Epithelial cell of esophagus (primary cell): ENCODE results near the gene SLC35B4.

Experiments used
- DNase-seq: peaks from one replicate; pipeline ENCODE4 v3.0.0; 2010; ENCODE audit warnings: low read depth
- H3K4me3 ChIP-seq: 2 replicates; pipeline ENCODE4 v1.5.1; 2011; ENCODE audit warnings: mild to moderate bottlenecking, low read length, control low read depth
- CTCF ChIP-seq: IDR thresholded peaks from 2 replicates; pipeline ENCODE4 v1.5.1; 2011; ENCODE audit warnings: low read depth, mild to moderate bottlenecking, low read length, control low read depth, inconsistent platforms; ENCODE audit not compliant: insufficient read depth; ENCODE audit errors: missing control alignments

The SLC35B4 gene

GRCh38 chr7:134255814-134256213 lies 60.9 kb downstream of the SLC35B4 start:
- DNase-seq: no peak
- no peak overlapping the region for H3K4me3 ChIP-seq
- no peak for TF ChIP-seq CTCF

GRCh38 chr7:134254311-134254710 lies 62.4 kb downstream of the SLC35B4 start:
- TF ChIP-seq CTCF: peak; percentile 51
- peak; percentile 46 for DNase-seq
- H3K4me3 ChIP-seq: no peak overlapping the region

- no peak for TF ChIP-seq CTCF
- DNase-seq: no peak
- H3K4me3 ChIP-seq: no peak overlapping the region
These were observed 68.5 kb downstream of the SLC35B4 start for GRCh38 chr7:134248196-134248595.

- DNase-seq: no peak
- TF ChIP-seq CTCF: no peak
- no peak overlapping the region for H3K4me3 ChIP-seq
These were observed 70.0 kb downstream of the SLC35B4 start for GRCh38 chr7:134246761-134247160.

GRCh38 chr7:134246347-134246746 lies 70.4 kb downstream of the SLC35B4 start:
- H3K4me3 ChIP-seq: no peak overlapping the region
- TF ChIP-seq CTCF: no peak
- peak; percentile 12 for DNase-seq

- H3K4me3 ChIP-seq: no peak overlapping the region
- TF ChIP-seq CTCF: no peak
- no peak for DNase-seq
These were observed 71.5 kb downstream of the SLC35B4 start for GRCh38 chr7:134245253-134245652.
